Measurements from ENCODE around the gene CA10.

DNA sequence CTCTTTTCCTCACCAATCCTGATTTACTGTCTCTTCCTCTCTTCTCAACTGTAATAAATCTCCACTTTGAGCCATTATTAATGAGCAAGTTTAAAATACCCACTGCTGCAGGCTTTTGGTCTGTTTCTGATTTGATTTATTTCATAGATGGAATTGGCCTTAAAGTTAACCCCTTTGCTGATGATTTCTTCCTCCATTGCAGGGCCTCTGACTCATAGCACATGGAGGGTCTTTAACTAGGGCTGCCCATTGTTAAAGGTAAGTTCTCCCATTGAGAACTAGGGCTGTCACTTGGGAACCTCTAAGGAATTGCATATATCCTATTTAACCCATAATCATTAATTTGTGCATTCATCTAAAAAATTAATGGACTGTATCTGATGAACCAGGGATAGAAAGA lies 221.2 kb downstream of the CA10 start:
- TF ChIP-seq, protein P1, sequence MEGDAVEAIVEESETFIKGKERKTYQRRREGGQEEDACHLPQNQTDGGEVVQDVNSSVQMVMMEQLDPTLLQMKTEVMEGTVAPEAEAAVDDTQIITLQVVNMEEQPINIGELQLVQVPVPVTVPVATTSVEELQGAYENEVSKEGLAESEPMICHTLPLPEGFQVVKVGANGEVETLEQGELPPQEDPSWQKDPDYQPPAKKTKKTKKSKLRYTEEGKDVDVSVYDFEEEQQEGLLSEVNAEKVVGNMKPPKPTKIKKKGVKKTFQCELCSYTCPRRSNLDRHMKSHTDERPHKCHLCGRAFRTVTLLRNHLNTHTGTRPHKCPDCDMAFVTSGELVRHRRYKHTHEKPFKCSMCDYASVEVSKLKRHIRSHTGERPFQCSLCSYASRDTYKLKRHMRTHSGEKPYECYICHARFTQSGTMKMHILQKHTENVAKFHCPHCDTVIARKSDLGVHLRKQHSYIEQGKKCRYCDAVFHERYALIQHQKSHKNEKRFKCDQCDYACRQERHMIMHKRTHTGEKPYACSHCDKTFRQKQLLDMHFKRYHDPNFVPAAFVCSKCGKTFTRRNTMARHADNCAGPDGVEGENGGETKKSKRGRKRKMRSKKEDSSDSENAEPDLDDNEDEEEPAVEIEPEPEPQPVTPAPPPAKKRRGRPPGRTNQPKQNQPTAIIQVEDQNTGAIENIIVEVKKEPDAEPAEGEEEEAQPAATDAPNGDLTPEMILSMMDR (IDR thresholded peaks at IDR 0.05), result no peak
- no peak for TF ChIP-seq POLR2AphosphoS5 (IDR thresholded peaks at IDR 0.05)
- TF ChIP-seq POLR2A (IDR thresholded peaks at IDR 0.05), result no peak
